Measurements from ENCODE around the gene SALL2.

Gene SALL2

DNA sequence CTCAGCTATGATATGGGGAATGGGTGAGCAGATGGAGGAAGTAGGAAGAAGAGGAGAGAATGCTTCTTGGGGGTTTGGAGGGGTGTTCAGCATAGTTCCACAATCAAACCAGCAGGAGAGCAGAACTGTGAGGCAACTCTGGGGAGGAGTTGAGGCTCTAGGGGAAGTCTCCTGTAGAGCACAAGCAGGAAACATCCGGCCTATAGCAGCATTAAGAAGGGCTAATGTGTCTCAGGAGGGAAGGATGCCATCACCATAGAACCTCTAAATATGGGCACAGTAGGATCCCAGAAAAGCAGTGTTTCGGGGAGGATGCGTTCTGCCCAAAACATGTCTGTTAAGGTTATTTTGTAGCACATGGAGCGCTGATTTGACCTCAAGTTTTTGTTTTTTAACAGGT is 8.4 kb upstream of the SALL2 start:
- TF ChIP-seq RARB (CRISPR knock-in tag; IDR thresholded peaks at IDR 0.05) (no peak), TCF4 (CRISPR knock-in tag; IDR thresholded peaks at IDR 0.05; ENCODE audit: borderline replicate concordance) (no peak), ZFP3 (CRISPR knock-in tag; IDR thresholded peaks at IDR 0.05) (no peak), ZNF8 (CRISPR knock-in tag; IDR thresholded peaks at IDR 0.05) (no peak), TOX (CRISPR knock-in tag; IDR thresholded peaks at IDR 0.05; ENCODE audit: borderline replicate concordance) (no peak), ISL1 (CRISPR knock-in tag; IDR thresholded peaks at IDR 0.05) (no peak), PATZ1 (CRISPR knock-in tag; IDR thresholded peaks at IDR 0.05; ENCODE audit: borderline replicate concordance) (no peak)
- TF ChIP-seq, protein P1, sequence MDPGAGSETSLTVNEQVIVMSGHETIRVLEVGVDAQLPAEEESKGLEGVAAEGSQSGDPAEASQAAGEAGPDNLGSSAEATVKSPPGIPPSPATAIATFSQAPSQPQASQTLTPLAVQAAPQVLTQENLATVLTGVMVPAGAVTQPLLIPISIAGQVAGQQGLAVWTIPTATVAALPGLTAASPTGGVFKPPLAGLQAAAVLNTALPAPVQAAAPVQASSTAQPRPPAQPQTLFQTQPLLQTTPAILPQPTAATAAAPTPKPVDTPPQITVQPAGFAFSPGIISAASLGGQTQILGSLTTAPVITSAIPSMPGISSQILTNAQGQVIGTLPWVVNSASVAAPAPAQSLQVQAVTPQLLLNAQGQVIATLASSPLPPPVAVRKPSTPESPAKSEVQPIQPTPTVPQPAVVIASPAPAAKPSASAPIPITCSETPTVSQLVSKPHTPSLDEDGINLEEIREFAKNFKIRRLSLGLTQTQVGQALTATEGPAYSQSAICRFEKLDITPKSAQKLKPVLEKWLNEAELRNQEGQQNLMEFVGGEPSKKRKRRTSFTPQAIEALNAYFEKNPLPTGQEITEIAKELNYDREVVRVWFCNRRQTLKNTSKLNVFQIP (CRISPR knock-in tag; IDR thresholded peaks at IDR 0.05; ENCODE audit: borderline replicate concordance, low read depth) = no peak
- TF ChIP-seq, protein P2, sequence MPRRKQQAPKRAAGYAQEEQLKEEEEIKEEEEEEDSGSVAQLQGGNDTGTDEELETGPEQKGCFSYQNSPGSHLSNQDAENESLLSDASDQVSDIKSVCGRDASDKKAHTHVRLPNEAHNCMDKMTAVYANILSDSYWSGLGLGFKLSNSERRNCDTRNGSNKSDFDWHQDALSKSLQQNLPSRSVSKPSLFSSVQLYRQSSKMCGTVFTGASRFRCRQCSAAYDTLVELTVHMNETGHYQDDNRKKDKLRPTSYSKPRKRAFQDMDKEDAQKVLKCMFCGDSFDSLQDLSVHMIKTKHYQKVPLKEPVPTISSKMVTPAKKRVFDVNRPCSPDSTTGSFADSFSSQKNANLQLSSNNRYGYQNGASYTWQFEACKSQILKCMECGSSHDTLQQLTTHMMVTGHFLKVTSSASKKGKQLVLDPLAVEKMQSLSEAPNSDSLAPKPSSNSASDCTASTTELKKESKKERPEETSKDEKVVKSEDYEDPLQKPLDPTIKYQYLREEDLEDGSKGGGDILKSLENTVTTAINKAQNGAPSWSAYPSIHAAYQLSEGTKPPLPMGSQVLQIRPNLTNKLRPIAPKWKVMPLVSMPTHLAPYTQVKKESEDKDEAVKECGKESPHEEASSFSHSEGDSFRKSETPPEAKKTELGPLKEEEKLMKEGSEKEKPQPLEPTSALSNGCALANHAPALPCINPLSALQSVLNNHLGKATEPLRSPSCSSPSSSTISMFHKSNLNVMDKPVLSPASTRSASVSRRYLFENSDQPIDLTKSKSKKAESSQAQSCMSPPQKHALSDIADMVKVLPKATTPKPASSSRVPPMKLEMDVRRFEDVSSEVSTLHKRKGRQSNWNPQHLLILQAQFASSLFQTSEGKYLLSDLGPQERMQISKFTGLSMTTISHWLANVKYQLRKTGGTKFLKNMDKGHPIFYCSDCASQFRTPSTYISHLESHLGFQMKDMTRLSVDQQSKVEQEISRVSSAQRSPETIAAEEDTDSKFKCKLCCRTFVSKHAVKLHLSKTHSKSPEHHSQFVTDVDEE (CRISPR knock-in tag; IDR thresholded peaks at IDR 0.05) = no peak

GRCh38 chr14:21533294-21533693 is 7.1 kb upstream of the SALL2 start:
- ATAC-seq = no peak
- no peak for TF ChIP-seq PPARA (CRISPR knock-in tag; IDR thresholded peaks at IDR 0.05; ENCODE audit: borderline replicate concordance)
- TF ChIP-seq SNAI2 (CRISPR knock-in tag; IDR thresholded peaks at IDR 0.05) = no peak
- no peak for TF ChIP-seq ZC3H10 (CRISPR knock-in tag; IDR thresholded peaks at IDR 0.05)
- no peak for TF ChIP-seq RARB (CRISPR knock-in tag; IDR thresholded peaks at IDR 0.05)
- no peak for TF ChIP-seq ZFP3 (CRISPR knock-in tag; IDR thresholded peaks at IDR 0.05)
- TF ChIP-seq ESRRG (CRISPR knock-in tag; IDR thresholded peaks at IDR 0.05) = no peak
- no peak for TF ChIP-seq ZNF70 (CRISPR knock-in tag; IDR thresholded peaks at IDR 0.05)
- no peak for TF ChIP-seq BACH2 (CRISPR knock-in tag; IDR thresholded peaks at IDR 0.05; ENCODE audit: borderline replicate concordance)
- no peak for TF ChIP-seq ARNTL (CRISPR knock-in tag; IDR thresholded peaks at IDR 0.05; ENCODE audit: borderline replicate concordance, low read depth)
- TF ChIP-seq, protein P2 (CRISPR knock-in tag; IDR thresholded peaks at IDR 0.05) = no peak
- TF ChIP-seq TCF4 (CRISPR knock-in tag; IDR thresholded peaks at IDR 0.05; ENCODE audit: borderline replicate concordance) = no peak
- TF ChIP-seq, protein P1 (CRISPR knock-in tag; IDR thresholded peaks at IDR 0.05; ENCODE audit: borderline replicate concordance, low read depth) = no peak
- no peak for TF ChIP-seq CSDC2 (CRISPR knock-in tag; IDR thresholded peaks at IDR 0.05)
- TF ChIP-seq GLIS3 (CRISPR knock-in tag; IDR thresholded peaks at IDR 0.05) = no peak
- TF ChIP-seq CREB5 (CRISPR knock-in tag; IDR thresholded peaks at IDR 0.05; ENCODE audit: low read depth) = no peak
- no peak for TF ChIP-seq ZNF8 (CRISPR knock-in tag; IDR thresholded peaks at IDR 0.05)
- no peak for TF ChIP-seq ZFP30 (CRISPR knock-in tag; IDR thresholded peaks at IDR 0.05)
- TF ChIP-seq, protein P3, sequence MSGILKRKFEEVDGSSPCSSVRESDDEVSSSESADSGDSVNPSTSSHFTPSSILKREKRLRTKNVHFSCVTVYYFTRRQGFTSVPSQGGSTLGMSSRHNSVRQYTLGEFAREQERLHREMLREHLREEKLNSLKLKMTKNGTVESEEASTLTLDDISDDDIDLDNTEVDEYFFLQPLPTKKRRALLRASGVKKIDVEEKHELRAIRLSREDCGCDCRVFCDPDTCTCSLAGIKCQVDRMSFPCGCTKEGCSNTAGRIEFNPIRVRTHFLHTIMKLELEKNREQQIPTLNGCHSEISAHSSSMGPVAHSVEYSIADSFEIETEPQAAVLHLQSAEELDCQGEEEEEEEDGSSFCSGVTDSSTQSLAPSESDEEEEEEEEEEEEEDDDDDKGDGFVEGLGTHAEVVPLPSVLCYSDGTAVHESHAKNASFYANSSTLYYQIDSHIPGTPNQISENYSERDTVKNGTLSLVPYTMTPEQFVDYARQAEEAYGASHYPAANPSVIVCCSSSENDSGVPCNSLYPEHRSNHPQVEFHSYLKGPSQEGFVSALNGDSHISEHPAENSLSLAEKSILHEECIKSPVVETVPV (CRISPR knock-in tag; IDR thresholded peaks at IDR 0.05) = no peak
- no peak for TF ChIP-seq TOX (CRISPR knock-in tag; IDR thresholded peaks at IDR 0.05; ENCODE audit: borderline replicate concordance)
- no peak for TF ChIP-seq OSR1 (CRISPR knock-in tag; IDR thresholded peaks at IDR 0.05)

More for the DNA sequence above, 8.4 kb upstream of the SALL2 start:
- no peak for ATAC-seq

Measured in SK-N-SH treated with all-trans-retinoic acid at 6 μM for 48 hours (cell line).